DMS114 treated with DMSO at 0.1 percent for 48 hours (cell line): ENCODE measurements around the gene LMLN.
"Not testable (repeated sequence)": the region's sequence is repeated elsewhere in the genome, so short reads cannot be mapped to it uniquely, and the experiment has no call there.

Experiments
- DNase-seq: peaks from one replicate; lab custom pipeline; 2025; ENCODE audit not compliant: unreplicated experiment; lab: John Stamatoyannopoulos, UW

LMLN gene

DNA sequence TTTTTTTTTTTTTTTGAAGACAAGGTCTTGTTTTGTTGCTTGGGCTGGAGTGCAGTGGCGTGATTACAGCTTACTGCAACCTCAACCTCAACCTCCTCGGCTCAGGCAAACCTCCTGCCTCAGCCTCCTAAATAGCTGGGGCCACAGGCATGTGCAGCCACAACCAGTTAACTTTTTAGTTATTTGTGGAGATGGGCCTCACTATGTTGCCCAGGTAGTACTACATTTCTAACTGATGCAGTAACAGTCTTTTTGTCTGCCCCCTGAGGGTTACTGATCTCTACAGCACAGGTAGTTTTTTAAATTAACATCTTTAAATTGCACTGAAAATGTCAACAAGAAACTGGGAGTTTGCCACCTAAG, 3.4 kb upstream of the LMLN start:
- no peak for DNase-seq

- DNase-seq, result no peak
Observed at GRCh38 chr3:197957790-197958133, 2.3 kb upstream of the LMLN start.

DNA sequence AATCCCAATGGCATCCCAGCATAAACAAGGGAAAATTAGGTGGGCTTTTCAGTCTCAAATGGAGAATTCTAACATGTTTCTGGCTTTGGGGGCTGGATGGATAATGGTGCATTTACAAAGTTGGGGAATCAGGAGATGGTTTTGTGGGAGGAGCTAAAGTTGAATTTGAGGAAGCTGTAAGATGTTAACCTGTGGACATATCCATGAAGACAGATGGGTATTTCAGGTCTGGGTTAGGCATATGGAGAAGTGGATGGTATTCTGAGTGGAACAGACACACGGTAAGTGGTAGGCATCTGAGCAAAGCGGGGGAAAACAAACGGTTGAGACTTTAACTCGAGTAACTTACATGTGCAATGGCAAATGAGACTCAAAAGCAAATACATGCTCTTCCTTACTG, 1.7 kb upstream of the LMLN start:
- no peak for DNase-seq

DNA sequence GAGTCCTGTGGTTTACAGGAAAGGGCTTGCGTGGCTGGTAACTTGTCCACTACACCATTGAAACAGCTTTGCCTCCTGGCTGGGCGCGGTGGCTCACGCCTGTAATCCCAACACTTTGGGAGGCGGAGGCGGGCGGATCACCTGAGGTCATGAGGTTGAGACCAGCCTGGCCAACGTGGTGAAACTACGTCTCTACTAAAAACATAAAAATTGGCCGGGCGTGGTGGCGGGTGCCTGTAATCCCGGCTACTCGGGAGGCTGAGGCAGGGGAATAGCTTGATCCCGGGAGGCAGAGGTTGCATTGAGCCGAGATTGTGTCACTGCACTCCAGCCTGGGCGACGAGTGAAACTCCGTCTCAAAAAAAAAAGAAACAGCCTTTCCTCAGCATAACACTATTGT, 1.2 kb upstream of the LMLN start:
- DNase-seq, result not testable (repeated sequence)

DNA sequence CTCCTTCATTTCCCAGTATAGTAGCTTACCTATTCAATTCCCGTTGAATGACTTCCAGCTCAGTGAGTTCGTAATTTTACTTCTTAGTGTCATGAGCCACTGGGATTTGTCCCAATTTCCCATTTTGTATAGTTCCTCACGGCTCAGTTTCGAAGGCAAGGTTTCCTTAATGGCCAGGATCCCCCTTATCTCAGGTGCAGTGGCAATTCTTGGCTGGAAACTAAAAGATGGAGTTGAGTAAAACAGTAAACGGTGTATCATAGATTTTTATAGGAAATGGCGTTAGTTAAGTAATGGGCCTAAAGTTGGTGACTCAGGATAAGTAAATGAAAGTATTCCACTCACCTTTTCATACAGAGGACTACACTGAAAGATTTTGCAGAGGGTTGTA, 522 bp upstream of the LMLN start:
- no peak for DNase-seq

GRCh38 chr3:197960694-197961581, 921 bp downstream of the LMLN start:
- no peak for DNase-seq

DNA sequence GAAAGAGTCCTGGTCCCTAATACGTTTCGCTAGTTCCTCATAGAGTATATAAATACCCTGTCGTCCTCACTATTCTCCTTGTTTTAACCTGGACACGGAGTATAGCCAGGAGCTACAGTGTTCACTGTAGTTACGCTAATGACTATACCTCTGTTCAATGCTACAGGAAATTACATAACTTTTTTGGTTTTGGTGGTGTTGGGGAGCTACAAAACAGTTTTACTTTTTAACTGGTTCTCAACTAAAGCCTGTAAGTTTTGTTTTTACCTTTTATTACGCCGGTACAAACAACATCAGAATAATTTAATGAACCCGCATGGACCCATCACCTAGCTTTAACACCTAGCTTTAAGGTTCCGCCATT, 1.5 kb downstream of the LMLN start:
- DNase-seq, result no peak

DNA sequence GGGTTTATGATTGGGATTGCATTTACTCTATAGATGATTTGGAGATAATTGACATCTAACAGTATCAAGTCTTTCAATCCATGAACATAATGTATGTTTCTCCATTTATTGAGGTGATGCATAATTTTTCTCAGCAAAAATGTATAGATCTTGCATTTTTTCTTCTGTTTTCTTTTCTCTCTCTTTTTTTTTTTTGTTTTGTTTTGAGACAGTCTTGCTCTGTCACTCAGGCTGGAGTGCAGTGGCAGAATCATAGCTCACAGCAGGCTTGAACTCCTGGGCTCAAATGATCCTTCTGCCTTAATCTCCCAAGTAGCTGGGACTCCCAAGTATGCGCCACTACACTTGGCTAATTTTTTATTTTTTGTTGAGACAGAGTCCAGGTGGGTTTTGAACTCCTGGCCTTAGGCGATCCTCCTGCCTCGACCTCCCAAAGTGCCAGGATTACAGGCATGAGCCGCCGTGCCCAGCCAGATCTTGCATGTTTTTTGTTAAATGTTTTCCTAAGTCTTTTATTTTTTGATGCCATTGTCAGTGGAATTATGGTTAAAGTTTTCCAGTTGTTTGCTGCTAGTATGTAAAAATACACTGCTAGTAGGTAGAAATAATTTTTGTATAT, 3.1 kb downstream of the LMLN start:
- no peak for DNase-seq

DNA sequence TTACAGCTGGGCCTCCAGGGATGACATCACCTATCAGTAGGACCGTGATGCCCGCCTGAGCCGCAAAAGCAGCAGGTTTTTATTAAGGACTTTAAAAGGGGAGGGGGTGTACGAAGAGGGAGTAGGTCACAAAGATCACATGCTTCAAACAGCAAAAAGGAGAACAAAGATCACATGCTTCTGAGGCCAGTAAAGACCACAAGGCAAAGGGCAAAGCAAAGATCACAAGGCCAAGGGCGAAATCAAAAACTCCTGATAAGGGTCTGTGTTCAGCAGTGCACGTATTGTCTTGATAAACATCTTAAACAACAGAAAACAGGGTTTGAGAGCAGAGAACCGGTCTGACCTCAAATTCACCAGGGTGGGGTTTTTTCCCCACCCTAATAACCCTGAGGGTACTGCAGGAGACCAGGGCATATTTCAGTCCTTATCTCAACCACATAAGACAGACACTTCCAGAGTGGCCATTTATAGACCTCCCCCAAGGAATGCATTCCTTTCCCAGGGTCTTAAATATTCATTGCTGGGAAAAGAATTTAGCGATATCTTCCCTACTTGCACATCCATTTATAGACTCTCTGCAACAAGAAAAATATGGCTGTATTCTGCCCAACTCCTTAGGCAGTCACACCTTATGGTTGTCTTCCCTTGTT, 7.4 kb downstream of the LMLN start:
- DNase-seq, result not testable (repeated sequence)

DNA sequence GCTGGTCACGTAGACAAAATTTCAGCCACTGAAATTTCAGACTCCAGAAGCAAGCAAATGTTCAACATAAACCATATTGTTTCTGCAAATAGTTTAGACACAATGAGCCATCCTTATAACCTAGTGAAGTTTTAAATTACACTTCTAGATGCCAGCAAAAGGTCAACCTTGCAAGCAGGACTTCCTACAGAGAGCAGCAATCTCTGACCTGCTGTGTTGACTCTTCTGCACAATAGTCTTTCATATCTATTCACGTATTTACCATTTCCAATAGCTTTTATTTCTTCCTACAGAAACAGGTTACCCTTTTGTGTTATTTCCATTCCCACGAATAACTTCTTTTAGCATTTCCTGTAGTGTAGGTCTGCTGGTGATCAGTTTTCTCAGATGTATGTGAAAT, 10.6 kb downstream of the LMLN start:
- DNase-seq, result no peak

DNA sequence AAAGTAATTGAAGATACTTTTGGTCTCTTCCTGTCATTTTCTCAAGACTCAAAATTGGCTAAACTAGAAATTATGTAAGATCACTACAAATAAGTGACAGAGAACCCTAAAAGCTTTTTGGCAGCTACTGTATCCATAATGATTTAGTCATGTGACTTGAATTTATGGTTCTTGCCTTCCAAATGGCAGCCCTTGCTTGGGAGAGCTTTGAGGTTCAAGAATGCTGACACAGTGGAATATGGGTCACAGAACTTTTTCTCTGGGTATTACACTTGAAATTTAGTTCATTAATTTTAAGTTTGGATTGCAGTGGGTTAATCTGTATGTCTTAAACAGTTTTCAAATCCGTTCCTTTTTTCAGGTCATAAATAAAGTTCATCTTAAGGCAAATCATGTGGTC, 14.0 kb downstream of the LMLN start:
- no peak for DNase-seq

DNA sequence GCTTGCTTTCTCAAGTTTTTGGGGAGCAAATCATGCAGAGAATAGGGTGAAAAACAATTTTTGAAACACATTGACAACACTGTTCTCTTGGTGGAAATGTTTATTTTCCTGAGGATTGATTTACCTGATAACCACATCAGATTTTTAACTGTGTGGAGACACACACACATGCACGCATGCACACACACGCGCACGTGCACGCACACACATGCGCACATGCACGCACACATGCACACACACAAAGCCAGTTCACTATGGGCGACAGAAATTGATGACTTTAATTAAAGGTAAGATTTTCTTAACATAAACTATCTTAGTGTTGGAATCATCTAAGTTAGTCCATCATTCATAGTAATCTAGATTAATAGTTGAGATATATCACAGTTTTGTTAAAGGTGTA, 15.3 kb downstream of the LMLN start:
- DNase-seq, result no peak

GRCh38 chr3:197983076-197983475, 23.1 kb downstream of the LMLN start:
- DNase-seq, result no peak

GRCh38 chr3:197989651-197990050, 29.6 kb downstream of the LMLN start:
- DNase-seq, result no peak

- no peak for DNase-seq
Observed at GRCh38 chr3:197994736-197995135, 34.7 kb downstream of the LMLN start.

DNA sequence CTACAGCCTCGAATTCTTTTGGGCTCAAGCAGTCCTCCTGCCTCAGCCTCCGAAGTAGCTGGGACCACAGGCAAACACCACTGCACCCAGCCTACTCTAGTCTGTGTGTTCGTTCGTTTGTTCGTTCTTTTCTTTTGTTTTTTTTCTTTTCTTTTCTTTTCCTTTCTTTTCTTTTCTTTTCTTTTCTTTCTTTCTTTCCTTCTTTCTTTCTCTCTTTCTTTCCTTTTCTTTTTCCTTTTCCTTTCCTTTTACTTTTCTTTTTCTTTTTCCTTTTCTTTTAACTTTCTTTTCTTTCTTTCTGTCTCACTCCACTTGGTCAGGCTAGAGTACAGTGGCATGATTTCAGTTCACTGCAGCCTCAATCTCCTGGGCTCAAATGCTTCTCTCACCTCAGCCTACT, 36.8 kb downstream of the LMLN start:
- no peak for DNase-seq

GRCh38 chr3:197997936-197998335, 37.9 kb downstream of the LMLN start:
- no peak for DNase-seq

GRCh38 chr3:198017090-198017489, 57.1 kb downstream of the LMLN start:
- DNase-seq, result no peak

GRCh38 chr3:198018416-198018815, 58.4 kb downstream of the LMLN start:
- no peak for DNase-seq

- no peak for DNase-seq
Observed at GRCh38 chr3:198019115-198019514, 59.1 kb downstream of the LMLN start.

DNA sequence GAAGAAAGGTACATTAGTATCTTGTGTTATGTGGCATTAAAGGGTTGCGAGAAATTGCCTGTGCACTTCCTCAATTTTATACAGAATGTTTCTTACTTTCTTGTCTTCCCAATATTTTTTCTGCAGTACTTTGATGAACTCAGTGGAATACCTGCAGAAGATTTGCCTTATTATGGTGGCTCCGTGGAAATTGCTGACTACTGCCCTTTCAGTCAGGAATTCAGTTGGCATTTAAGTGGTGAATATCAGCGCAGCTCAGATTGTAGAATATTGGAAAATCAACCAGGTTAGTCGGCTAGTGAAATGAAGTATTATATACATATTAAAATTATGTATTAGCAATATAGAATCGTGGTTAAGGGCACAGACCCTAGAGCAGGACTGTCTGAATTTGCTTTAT, 61.3 kb downstream of the LMLN start:
- no peak for DNase-seq

- no peak for DNase-seq
Observed at GRCh38 chr3:198022604-198023003, 62.6 kb downstream of the LMLN start.
